Common myeloid progenitor, CD34-positive (primary cell): ENCODE measurements around the gene TMEM144.

ENCODE experiments used
- CTCF ChIA-PET: fragments of 350-600 bp; sonication (Branson Sonifier 250); formaldehyde crosslinking; loops from one replicate; lab custom pipeline; 2021; ENCODE audit warnings: antibody characterized with exemption; lab: Charles Lee
- POLR2A ChIA-PET: fragments of 350-600 bp; sonication (Branson Sonifier 250); formaldehyde crosslinking; loops from one replicate; lab custom pipeline; 2021; ENCODE audit warnings: antibody characterized with exemption; lab: Charles Lee
- DNase-seq, 3 donors: peaks; one replicate each; pipeline versions ENCODE4 v3.0.0 to v3.0.0-alpha.2; 2013
- H3K27ac ChIP-seq, 2 experiments: 1 replicate in 1 of 2; 2 replicates in 1 of 2; pipeline ENCODE4 v1.7.0; 2013; ENCODE audit warnings: inconsistent platforms in 2 of 2, low read length in 2 of 2, mild to moderate bottlenecking in 2 of 2, low read depth in 1 of 2, moderate library complexity in 1 of 2; ENCODE audit not compliant: severe bottlenecking in 2 of 2, insufficient read depth in 1 of 2, poor library complexity in 1 of 2
- H3K27me3 ChIP-seq, 5 experiments: replicated peaks in 2 of 5; 1 replicate in 3 of 5; 2 replicates in 2 of 5; pipeline versions ENCODE4 v1.6.1 to v1.7.0; 2013; ENCODE audit warnings: low read length in 4 of 5, mild to moderate bottlenecking in 2 of 5, moderate library complexity in 2 of 5, inconsistent platforms in 1 of 5; ENCODE audit not compliant: insufficient read depth in 5 of 5, control insufficient read depth in 4 of 5
- H3K36me3 ChIP-seq, 4 experiments: 1 replicate in 2 of 4; 2 replicates in 2 of 4; pipeline versions ENCODE4 v1.6.1 to v1.7.0; 2013; ENCODE audit warnings: low read length in 3 of 4, control low read depth in 1 of 4, mild to moderate bottlenecking in 1 of 4; ENCODE audit not compliant: control insufficient read depth in 4 of 4, insufficient read depth in 4 of 4
- H3K4me1 ChIP-seq, 4 experiments: 1 replicate in 3 of 4; 2 replicates in 1 of 4; pipeline versions ENCODE4 v1.6.1 to v1.7.1; 2013; ENCODE audit warnings: low read length in 3 of 4, mild to moderate bottlenecking in 3 of 4, control low read depth in 1 of 4, inconsistent platforms in 1 of 4, moderate library complexity in 1 of 4; ENCODE audit not compliant: control insufficient read depth in 4 of 4, insufficient read depth in 4 of 4; ENCODE audit errors: control extremely low read depth in 1 of 4
- H3K4me3 ChIP-seq, 7 experiments: 1 replicate in 4 of 7; 2 replicates in 3 of 7; pipeline versions ENCODE4 v1.5.1 to v1.7.0; 2013; ENCODE audit warnings: mild to moderate bottlenecking in 7 of 7, low read length in 6 of 7, moderate library complexity in 6 of 7, inconsistent platforms in 2 of 7, low read depth in 2 of 7, control low read depth in 1 of 7; ENCODE audit not compliant: insufficient read depth in 4 of 7, control insufficient read depth in 1 of 7; ENCODE audit errors: extremely low read depth in 1 of 7
- H3K9me3 ChIP-seq, 5 experiments: 1 replicate in 4 of 5; 2 replicates in 1 of 5; pipeline versions ENCODE4 v1.6.1 to v1.7.1; 2013; ENCODE audit warnings: low read length in 4 of 5, mild to moderate bottlenecking in 2 of 5, inconsistent platforms in 1 of 5, low read depth in 1 of 5, moderate library complexity in 1 of 5; ENCODE audit not compliant: control insufficient read depth in 4 of 5, insufficient read depth in 2 of 5; ENCODE audit errors: control extremely low read depth in 1 of 5
- WGBS: methylation state at CpG from one replicate; pipeline ENCODE4 v1.1.5; 2013; ENCODE audit not compliant: insufficient coverage; 5-methylcytosine and 5-hydroxymethylcytosine counted together

Gene TMEM144

DNA sequence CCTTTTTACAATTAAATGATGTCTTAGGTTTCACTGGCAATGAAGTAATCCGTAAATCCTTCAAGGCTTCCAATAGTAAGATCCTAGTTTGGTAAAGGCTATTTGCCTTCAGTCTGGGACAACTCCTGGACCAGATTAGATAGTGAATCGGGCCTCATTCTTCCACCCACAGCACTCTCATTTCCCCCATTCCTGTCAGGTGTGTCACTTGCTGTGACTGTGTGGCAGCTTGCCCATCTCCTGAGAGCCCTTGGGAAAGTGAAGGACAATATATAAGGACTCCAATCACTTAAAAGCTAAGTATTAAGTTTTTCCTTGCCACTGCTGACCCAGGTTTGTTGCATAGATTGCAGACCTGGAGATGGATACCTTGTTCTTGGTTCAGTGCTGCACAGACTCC is 34.2 kb upstream of the TMEM144 start:
- CTCF ChIA-PET, result interaction anchor here (0.6 to 1.3 kb wide), 2 partner anchors 28 to 79 kb away, joined by 3 read pairs; no protein-coding TSS in a partner anchor

GRCh38 chr4:158176776-158177175 is 33.5 kb upstream of the TMEM144 start:
- no peak for DNase-seq
- Histone ChIP-seq H3K27me3 (no peaks in the 10 kb centered on the region), H3K36me3 (peaks cover 0 to 4% (median 0%) of the 10 kb centered on the region in 4 experiments), H3K9me3 (no peaks in the 10 kb centered on the region), H3K27ac (no peak overlapping the region), H3K4me1 (peaks cover 4 to 23% (median 5%) of the 10 kb centered on the region in 4 experiments), H3K4me3 (no peak overlapping the region)
- ChIA-PET CTCF (interaction anchor here (0.6 kb wide), 1 partner anchor 28 kb away, joined by 3 read pairs; no protein-coding TSS in a partner anchor), POLR2A (no interaction called here)

More for the DNA sequence above, 34.2 kb upstream of the TMEM144 start:
- DNase-seq, result no peak
- Histone ChIP-seq H3K36me3 (peaks cover 0 to 4% (median 0%) of the 10 kb centered on the region in 4 experiments), H3K4me3 (no peak overlapping the region), H3K27me3 (no peaks in the 10 kb centered on the region), H3K4me1 (peaks cover 6 to 29% (median 10%) of the 10 kb centered on the region in 4 experiments), H3K9me3 (no peaks in the 10 kb centered on the region), H3K27ac (no peak overlapping the region)
- no CpG with 5 or more reads among the region's 2 CpGs for WGBS
- POLR2A ChIA-PET, result no interaction called here

DNA sequence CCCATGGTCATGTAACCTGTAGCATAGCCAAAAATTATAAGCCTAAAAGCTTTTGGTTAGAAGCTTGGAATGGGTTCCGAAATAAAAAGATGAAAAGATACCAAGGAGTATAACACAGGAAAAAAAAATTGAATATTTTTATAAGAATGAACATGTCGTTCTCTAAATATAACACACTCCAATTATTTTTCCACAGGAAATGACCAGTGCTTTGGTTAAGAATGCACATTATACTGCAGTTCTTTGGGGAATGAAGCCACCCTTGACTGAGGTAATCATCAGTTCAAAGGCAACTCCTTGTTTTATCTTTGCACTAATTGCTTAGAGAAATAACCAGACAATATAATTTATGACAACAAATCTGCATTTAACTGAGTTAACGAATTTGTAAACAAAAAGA is 30.8 kb upstream of the TMEM144 start:
- no peaks in the 10 kb centered on the region for H3K27me3 ChIP-seq
- H3K27ac ChIP-seq, result no peak overlapping the region
- H3K4me1 ChIP-seq, result peaks cover 0 to 6% (median 0%) of the 10 kb centered on the region in 4 experiments
- no CpG with 5 or more reads among the region's 3 CpGs for WGBS
- POLR2A ChIA-PET, result interaction anchor here (0.6 kb wide), 1 partner anchor 205 kb away, joined by 4 read pairs; no protein-coding TSS in a partner anchor
- DNase-seq, result no peak
- H3K9me3 ChIP-seq, result no peaks in the 10 kb centered on the region
- CTCF ChIA-PET, result interaction anchor here (1.3 to 1.6 kb wide), 2 partner anchors 12 to 14 kb away, joined by 4 to 5 read pairs; no protein-coding TSS in a partner anchor
- H3K4me3 ChIP-seq, result no peak overlapping the region
- H3K36me3 ChIP-seq, result peaks cover 0 to 4% (median 0%) of the 10 kb centered on the region in 4 experiments

- no peaks in the 10 kb centered on the region for H3K27me3 ChIP-seq
- CTCF ChIA-PET, result interaction anchor here (1.0 to 2.5 kb wide), 6 partner anchors 11 to 74 kb away, joined by 3 to 14 read pairs (median 4); partner anchors contain the start of gene TMEM144
Observed at GRCh38 chr4:158181906-158182305, 28.4 kb upstream of the TMEM144 start.

DNA sequence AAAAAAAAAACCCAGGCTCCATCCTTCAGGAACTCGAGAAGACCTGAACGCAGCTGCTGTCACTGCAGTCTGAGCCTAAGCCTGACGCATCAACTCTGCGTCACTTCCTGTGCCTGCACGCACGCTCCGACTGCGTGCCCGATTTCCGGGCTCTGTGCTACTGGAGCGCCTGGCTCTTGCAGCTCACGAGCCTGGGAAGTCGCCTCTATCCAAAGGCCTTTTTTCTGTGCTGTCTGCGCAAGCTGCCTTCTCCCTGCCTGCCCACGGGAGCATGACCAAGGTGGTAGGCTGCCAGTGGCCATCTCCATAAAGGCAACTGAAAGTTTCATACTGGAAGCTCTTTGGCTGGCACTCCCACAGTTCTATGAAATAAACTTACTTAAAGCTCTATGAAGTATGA is 27.6 kb upstream of the TMEM144 start:
- Histone ChIP-seq H3K36me3 (peaks cover 0 to 4% (median 0%) of the 10 kb centered on the region in 4 experiments), H3K27me3 (no peaks in the 10 kb centered on the region), H3K9me3 (no peaks in the 10 kb centered on the region), H3K27ac (no peak overlapping the region), H3K4me3 (no peak overlapping the region), H3K4me1 (no peaks in the 10 kb centered on the region)
- WGBS, result over 99% methylated on average over 14 of the region's 15 CpGs
- DNase-seq, result no peak
- POLR2A ChIA-PET, result no interaction called here
- CTCF ChIA-PET, result interaction anchor here (1.0 to 2.5 kb wide), 5 partner anchors 10 to 73 kb away, joined by 3 to 14 read pairs (median 4); no protein-coding TSS in a partner anchor

More at GRCh38 chr4:158181906-158182305, 28.4 kb upstream of the TMEM144 start:
- Histone ChIP-seq H3K27ac (no peak overlapping the region), H3K4me3 (no peak overlapping the region), H3K36me3 (peaks cover 0 to 4% (median 0%) of the 10 kb centered on the region in 4 experiments), H3K9me3 (no peaks in the 10 kb centered on the region), H3K4me1 (no peaks in the 10 kb centered on the region)
- WGBS, result 100% methylated on average over 2 of the region's 5 CpGs
- POLR2A ChIA-PET, result no interaction called here
- DNase-seq, result no peak

DNA sequence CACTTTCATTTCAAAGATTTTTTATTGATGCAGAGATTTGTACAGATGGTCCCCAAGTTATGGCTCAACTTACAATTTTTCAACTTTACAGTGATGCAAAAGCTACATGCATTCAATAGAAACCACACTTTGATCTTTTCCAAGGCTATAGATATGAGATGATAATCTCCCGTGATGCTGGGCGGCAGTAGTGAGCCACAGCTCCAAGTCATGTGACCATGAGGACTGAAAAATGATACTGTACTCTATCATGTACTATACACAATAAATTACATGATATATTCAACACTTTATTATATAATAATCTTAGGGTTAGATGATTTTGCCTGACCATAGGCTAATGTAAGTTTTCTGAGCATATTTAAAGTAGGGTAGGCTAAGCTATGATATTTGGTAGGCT is 23.5 kb upstream of the TMEM144 start:
- POLR2A ChIA-PET, result no interaction called here
- Histone ChIP-seq H3K4me3 (no peak overlapping the region), H3K27ac (no peak overlapping the region), H3K9me3 (no peaks in the 10 kb centered on the region), H3K36me3 (no peaks in the 10 kb centered on the region), H3K27me3 (no peaks in the 10 kb centered on the region), H3K4me1 (no peaks in the 10 kb centered on the region)
- CTCF ChIA-PET, result interaction anchor here (1.2 to 1.3 kb wide), 2 partner anchors 12 to 16 kb away, joined by 3 to 4 read pairs; no protein-coding TSS in a partner anchor
- no CpG with 5 or more reads among the region's 2 CpGs for WGBS
- no peak for DNase-seq

DNA sequence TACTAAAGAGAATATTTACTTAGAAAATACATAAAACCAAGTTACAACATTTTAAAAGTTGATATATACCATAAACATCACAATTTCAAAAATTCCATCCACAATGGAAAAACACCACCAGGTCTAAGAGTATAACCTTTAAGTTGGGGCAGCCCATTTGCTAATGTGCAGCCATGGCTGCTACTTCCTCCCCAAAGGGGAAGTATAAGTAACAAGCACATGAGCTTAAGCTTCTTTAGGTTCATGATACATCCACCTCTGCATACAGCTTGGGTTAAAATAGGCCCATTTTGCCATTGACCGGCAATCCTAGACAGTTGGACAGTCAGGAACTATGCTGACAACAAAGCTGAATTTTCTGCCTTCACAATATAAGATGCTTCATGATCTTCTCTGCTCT is 20.9 kb upstream of the TMEM144 start:
- ChIA-PET POLR2A (no interaction called here), CTCF (interaction anchor here (0.5 to 8.4 kb wide), 9 partner anchors 14 to 627 kb away, joined by 3 to 90 read pairs (median 3); no protein-coding TSS in a partner anchor)
- H3K27me3 ChIP-seq, result no peaks in the 10 kb centered on the region
- peaks cover 0 to 3% (median 0%) of the 10 kb centered on the region in 4 experiments for H3K4me1 ChIP-seq
- no peaks in the 10 kb centered on the region for H3K36me3 ChIP-seq
- 86% methylated on average over 1 of the region's 1 CpG for WGBS
- no peak for DNase-seq
- H3K9me3 ChIP-seq, result no peaks in the 10 kb centered on the region
- no peak overlapping the region for H3K27ac ChIP-seq
- no peak overlapping the region for H3K4me3 ChIP-seq
